GM19238 (cell line): ENCODE results near the gene KANSL1.
"Not testable (repeated sequence)": the region's sequence is repeated elsewhere in the genome, so short reads cannot be mapped to it uniquely, and the experiment has no call there.

Experiments
- DNase-seq: peaks from one replicate; pipeline ENCODE4 v3.0.0; 2011; ENCODE audit warnings: low spot score; ENCODE audit not compliant: insufficient read length

The KANSL1 gene, protein sequence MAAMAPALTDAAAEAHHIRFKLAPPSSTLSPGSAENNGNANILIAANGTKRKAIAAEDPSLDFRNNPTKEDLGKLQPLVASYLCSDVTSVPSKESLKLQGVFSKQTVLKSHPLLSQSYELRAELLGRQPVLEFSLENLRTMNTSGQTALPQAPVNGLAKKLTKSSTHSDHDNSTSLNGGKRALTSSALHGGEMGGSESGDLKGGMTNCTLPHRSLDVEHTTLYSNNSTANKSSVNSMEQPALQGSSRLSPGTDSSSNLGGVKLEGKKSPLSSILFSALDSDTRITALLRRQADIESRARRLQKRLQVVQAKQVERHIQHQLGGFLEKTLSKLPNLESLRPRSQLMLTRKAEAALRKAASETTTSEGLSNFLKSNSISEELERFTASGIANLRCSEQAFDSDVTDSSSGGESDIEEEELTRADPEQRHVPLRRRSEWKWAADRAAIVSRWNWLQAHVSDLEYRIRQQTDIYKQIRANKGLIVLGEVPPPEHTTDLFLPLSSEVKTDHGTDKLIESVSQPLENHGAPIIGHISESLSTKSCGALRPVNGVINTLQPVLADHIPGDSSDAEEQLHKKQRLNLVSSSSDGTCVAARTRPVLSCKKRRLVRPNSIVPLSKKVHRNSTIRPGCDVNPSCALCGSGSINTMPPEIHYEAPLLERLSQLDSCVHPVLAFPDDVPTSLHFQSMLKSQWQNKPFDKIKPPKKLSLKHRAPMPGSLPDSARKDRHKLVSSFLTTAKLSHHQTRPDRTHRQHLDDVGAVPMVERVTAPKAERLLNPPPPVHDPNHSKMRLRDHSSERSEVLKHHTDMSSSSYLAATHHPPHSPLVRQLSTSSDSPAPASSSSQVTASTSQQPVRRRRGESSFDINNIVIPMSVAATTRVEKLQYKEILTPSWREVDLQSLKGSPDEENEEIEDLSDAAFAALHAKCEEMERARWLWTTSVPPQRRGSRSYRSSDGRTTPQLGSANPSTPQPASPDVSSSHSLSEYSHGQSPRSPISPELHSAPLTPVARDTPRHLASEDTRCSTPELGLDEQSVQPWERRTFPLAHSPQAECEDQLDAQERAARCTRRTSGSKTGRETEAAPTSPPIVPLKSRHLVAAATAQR (N-terminal part only)

DNA sequence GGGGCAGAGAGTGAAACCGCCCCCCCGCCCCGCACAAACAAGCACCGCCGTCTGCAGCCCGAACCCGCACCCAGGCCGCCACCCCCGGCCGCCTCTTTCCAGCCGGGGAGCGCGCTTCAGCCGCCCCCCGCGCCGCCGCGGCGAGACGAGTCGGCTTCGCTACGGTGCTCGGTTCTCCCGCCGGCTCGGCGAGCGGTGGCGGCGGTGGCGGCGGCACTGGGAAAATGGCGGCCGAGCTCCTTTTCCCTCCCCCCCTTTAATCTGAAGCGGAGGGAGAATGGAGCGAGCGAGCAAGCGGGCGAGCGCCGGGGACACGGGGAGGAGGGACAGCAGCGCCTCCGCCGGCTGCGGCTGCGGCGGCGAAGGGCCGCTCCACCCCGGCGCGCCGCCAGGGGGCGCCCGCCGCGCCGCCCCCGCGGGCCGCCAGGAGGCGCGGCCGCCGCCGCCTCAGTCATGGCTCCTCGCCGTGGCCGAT lies at the start of gene KANSL1:
TSS of gene KANSL1 (minus strand) at position 279 of the 475 bp plus-strand sequence. CDS start 21,286 bp downstream, outside the sequence.
- DNase-seq = peak; percentile 86

DNA sequence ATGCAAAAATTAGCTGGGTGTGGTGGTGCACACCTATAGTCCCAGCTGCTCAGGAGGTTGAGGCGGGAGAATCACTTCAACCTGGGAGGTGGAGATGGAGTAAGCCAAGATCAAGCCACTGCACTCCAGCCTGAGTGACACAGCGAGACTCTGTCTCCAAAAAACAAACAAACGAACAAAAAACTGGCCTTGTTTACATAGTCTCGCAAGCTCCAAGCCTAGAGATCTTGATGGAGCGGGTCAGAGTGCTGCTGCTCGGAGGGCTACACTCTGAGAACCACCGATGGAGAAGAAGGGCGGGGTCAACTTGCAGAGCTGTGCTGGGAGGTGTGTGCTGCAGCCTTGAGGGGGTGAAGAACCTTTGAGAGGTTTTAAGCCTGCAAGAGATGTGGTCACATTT lies 38.1 kb upstream of the KANSL1 start:
- DNase-seq = not testable (repeated sequence)

DNA sequence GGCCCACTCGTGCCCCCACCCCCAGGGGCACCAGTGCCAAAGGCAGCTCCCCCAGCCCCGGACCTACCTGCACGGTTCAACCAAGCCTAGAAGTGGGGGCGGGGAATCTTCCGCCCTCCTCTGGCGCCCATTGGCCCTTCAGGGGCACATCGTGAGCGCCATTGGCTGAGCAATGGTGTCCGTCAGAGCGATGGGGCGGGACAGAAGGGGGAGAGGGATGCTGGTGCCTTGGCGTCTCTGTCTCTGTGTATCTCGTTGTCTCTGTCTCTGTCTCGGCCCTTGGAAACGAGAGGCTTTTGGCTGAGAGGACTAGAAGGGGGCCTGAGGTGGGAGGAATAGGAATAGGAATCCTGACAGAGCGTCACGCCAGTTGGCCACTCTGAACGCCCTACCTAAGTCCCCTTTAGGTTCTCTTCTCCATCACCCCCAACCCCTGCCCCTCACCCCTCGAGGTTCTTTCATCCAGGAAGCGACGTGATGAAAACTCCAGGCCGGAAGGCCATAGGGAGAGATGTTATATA lies 32.1 kb upstream of the KANSL1 start:
- DNase-seq = peak; percentile 77

DNA sequence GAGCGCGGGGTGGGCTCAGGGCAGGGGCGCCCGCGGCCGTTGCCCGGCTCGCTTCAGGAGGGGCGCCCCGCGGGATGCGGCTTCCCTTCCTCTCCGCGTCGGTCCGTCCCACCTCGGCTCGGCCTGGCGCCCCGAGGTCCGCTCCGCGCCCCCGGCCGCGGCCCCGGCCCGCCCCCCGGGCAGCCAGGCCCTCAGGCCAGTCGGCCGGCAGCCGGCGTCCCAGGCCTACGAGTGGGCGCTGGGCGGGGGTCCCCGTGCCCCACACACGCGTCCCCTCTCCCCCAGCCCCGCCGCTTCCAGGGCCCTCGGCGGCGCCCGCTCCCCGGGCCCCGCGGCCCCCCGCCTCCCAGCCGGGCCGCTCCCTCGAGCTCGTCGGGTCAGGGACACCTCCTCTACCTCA lies 31.6 kb upstream of the KANSL1 start:
- not testable (repeated sequence) for DNase-seq

DNA sequence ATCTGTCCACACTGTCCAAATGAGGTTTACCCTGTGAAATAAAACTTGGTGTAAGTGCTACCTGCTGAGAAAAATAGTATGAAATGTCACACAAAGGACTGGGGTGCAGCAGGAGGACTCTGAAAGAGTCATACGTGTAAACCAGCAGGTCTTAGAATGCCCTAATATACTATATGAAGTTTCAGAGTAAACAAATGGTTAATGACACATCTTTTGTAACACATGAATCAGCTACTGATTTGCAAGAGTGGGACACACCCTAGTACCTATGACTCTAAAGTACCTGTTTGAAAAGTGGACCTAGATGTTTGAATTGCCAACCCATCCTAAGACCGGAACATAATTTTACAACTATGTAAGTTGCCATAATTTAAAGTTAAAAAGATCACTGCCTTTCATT lies 29.8 kb upstream of the KANSL1 start:
- not testable (repeated sequence) for DNase-seq

DNA sequence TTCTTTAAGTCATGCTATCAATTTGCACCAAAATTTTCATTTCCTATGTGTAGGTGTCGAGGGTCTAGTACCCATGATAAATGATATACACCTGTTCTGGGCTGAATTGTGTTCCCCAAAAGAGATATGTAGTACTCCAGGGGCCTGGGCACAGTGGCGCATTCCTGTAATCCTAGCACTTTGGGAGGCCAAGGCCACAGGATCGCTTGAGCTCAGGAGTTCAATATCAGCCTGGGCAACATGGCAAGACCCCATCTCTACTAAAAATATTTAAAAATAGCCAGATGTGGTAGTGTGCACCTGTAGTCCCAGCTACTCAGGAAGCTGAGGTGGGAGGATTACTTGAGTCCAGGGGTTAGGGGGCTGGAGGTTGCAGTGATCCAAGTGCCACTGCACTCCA lies 23.5 kb upstream of the KANSL1 start:
- DNase-seq = no peak

DNA sequence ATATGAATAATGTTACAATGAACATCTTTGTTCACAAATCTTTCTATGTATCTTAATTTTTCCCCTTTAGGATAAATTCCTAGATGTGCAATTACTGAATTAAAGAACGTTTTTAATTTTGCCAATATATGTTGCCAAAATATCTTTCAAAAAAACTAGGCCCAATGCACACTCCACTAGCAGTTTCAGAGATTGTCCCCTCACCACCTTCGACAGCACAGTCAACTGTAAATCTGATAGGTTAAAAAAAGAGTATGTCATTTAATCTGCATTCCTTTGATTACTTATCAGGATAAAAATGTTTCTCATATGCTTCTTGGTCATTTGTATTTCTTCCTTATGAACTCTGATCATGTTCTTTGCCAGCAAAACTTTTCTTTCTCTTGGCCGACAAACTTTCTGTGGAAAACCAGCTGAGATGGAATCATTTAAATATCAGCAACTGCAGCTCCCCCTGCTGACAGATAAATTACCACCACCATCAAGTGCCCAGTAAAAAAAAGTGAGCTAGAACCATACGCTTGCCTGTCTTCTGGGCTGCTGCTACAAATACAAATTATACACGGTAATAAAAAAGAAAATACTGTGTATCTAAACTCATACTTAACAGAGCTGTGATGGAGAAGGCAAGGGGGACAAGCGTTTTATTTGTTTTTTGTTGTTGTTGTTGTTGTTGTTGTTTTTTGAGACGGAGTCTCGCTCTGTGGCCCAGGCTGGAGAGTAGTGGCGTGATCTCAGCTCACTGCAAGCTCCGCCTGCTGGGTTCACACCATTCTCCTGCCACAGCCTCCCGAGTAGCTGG lies 19.6 kb upstream of the KANSL1 start:
- DNase-seq = peak; percentile 31

DNA sequence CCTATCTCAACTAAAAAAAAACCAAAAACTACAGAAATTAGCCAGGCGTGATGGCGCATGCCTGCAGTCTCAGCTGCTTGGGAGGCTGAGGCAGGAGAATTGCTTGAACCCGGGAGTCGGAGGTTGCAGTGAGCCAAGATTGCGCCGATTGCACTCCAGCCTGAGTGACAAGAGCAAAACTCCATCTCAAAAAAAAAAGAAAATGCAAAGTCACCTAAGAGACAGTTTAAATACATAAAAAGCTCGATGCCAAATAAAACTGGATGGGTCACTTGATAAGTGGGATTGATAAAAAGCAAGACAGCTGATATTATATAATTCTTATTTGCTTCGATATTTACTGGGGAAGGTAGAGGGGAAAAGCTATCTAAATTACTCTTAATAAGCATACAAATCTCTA lies 15.8 kb upstream of the KANSL1 start:
- no peak for DNase-seq

DNA sequence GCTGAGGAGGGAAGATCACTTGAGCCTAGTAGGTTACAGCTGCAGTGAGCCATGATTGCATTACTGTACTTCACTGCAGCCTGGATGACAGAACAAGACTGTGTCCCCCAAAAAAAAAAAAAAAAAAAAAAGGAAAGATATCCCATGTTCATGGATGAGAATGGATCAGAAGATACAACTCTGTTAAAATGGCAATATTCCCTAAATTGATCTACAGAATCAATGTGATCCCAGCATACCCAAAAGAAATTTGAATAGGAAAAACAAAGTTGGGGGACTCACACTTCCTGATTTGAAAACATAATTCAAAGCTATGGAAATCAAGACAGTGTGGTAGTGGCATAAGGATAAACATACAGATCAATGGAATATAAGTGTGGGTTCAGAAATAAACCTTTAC lies 12.7 kb upstream of the KANSL1 start:
- no peak for DNase-seq

DNA sequence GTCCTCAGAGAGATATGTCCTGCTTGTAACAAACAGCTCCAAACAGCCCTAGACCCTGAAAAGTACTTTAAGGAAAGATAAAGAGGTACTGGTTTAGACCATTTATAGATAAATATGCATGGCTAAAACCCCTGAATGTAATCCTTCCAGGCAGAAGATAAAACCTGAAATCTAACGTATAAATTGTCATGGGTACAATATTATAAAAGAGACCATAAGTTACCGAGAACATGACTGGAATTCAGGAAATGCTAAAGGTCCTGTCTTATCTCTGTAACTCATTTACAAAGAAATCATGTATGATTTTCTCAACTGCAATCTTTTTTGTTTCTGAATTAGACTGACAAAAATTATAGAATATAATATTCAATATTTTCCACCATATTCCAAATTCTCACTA lies 9.2 kb upstream of the KANSL1 start:
- no peak for DNase-seq

DNA sequence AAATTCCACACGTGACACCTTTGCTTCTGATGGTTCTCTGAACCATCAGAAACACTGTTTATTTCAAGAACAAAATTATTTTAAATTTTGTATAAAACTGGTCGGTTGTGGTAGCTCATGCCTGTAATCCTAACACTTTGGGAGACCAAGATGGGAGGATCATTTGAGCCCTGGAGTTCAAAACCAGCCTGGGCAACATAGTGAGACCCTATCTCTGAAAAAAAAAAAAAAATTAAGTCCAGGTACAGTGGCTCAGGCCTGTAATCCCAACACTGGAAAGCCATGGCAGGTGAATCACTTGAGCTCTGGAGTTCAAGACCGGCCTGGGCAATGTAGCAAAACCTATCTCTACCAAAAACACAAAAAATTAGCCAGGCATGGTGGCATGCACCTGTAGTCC lies 8.3 kb upstream of the KANSL1 start:
- DNase-seq = no peak

DNA sequence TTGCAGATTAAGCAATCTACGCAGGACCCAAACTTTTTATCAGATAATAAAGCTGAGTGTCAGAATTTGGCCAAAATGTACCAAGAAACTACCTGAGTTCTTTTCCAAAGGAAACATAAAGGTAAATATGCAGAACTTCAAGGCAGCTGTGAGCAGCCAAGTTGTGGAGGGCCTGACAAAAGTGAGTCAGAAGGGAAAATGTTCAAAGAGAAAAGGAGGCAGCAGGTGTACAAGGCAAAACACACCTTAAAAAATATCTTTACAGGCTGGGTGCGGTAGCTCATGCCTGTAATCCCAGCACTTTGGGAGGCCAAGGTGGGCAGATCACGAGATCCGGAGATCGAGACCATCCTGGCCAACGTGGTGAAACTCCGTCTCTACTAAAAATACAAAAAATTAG lies 7.0 kb upstream of the KANSL1 start:
- no peak for DNase-seq

DNA sequence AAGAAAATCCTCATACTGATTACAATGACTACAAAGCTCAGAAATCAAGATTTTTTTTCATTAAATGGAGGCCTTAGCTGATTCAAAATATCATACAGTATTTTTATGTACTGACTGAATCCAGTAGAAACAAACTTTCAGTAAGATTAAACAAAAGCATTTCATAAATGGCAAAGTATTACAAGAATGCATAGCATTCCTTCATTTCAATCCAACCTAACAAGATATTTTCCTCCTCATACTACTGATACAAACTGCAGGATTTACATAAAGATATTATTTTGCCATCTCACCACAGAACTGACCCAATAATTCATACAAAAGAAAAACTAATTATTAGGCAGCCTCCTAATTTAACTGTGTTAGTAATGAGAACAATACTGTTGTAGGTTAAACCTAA lies 6.2 kb upstream of the KANSL1 start:
- DNase-seq = no peak

DNA sequence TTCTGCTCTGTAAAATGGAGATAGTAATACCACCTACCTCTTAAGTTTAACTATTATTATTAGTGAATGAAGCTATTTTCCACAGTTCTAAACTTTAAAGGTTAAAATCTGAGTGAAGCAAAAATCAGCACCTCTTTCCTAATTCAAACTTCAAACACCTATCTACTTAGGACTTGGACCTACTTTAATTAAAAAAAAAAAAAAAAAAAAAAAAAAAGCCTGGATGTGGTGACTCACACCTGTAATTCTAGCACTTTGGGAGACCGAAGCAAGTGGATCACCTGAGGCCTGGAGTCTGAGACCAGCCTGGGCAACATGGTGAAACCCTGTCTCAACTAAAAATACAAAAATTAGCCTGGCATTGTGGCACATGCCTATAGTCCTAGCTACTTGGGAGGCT lies 5.0 kb upstream of the KANSL1 start:
- no peak for DNase-seq

DNA sequence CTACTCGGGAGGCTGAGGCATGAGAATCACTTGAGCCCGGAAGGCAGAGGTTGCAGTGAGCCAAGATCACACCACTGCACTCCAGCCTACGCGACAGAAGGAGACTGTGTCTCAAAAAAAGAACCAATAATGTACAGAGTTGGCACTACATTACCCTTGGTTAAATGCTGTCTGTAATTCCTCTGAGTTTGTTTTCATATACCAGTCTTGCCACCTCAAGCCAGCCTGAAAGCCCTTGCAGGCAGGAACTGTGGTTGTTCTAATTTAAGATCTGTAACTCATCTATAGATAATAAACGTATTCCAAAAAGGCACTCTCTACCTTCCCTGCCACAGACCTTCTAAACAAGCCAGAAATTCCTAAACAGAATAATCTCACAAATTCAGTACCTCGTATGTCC lies 4.3 kb upstream of the KANSL1 start:
- DNase-seq = no peak

DNA sequence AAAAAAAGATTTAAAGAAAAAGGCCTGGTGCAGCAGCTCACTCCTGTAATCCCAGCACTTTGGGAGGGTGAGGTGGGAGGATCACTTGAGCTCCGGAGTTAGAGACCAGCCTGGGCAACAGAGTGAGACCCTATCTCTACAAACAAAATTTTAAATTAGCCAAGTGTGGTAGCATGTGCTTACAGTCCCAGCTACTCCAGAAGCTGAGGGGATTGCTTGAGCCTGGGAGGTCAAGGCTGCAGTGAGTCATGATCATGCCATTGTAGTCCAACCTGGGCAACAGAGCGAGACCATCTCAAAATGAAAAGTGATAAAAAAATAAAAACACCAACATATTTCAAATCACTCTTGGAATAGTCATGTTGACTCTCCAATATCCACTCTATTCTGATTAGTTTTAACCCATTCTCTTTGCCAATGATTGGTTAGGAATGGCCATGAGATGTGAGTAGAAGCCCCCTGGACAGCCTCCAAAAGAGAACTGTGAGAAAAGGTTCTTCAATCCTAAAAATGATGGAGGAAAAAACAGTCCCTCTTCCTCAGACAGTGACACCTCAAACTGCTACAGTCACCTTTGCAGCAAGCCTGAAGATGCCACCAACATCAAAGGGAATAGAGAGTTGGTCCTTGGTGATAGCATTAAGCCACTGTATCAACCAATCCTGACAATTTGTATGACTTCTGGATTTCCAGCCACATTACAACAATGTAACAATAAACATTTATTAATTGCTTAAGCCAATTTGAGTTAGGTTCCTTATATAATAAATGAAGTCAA lies 2.9 kb upstream of the KANSL1 start:
- DNase-seq = no peak

DNA sequence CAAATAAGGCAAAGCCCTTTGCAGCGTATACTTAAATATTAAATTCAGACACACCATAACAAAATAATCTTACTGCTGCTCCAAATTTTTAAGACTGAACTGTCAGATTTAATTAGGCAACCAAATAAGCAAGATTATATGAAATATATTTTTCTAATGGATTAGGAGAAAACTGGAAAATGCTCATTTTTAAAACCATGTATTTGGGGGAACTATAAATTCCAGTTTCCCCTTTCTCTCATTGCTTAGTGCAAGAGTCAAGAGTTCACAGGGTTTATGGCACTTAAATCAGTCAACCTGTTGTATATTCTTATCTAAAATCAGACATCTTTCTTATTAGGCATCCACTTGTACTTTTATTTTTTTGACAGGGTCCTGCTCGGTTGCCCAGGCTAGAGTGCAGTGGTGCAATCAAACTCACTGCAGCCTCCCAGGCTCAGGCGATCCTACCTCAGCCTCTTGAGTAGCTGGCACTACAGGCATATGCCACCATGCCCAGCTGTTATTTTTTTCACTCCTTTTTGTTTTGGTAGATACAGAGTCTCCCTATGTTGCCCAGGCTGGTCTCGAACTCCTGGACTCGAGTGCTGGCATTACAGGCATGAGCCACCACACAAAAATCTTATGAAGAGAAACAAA lies 2.1 kb upstream of the KANSL1 start:
- DNase-seq = no peak

DNA sequence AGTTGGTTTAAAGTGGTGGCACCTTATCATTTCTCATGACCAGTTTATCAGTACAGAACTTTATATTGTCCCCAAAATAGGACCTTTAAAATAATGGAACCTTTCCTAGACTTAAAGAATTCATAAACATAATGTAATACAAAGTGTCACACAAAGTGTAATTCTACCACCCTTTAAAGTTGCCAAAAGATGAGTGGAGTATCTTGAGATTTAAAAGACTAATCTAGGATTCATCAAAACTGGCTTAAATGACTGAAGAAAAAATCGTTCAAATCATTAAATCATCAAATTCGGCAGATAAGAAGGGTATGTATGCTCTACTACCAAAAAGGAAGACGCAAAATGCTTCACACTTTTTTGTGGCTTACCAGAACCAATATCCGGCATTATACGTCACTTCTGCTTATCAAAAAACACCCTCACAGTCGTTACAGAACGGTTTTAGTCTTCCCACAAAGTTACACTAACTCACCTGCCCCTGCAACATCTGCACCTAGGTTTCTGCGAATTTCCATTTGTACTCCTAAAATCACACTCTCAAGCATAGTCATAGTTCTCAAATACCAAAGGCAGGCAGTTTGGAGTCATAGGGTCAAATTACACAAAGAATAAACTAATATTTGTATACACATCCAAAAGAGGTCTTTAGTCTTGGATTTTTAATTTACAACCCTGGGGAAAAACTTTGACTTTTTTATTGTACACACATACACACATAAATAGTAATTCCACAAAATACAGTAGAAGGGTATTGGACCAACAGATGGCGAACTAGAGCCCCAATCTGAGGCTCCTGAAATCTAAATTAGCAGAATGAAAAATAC lies 1.4 kb upstream of the KANSL1 start:
- DNase-seq = peak; percentile 9
